Measurements from ENCODE around the gene SKOR1. TPM values are rescaled to one million over a fixed set of nuclear protein-coding genes. Genes with fewer than 3 reads are reported as not detected.

Gene SKOR1
- total and polyA plus RNA-seq, 2 of the 4 experiments (the other 2 are of a cell fraction), result 0.03 TPM; not detected in 1

- no peak overlapping the region for H3K9ac ChIP-seq (ENCODE audit: low read depth, low read length)
- no peaks in the 10 kb centered on the region for H3K36me3 ChIP-seq (ENCODE audit: control insufficient read depth, insufficient read depth, low read length)
- no peak overlapping the region for H4K8ac ChIP-seq (ENCODE audit: low read depth in 2 of 2, low read length in 2 of 2)
- H3K9me1 ChIP-seq (ENCODE audit: insufficient read depth, low read length), result no peaks in the 10 kb centered on the region
- in situ Hi-C loops (cut with MboI; ENCODE audit: low sequenced_read_pairs), result no loop called here
- H2AFZ ChIP-seq (replicated peaks; ENCODE audit: low read length, poor library complexity), result no peak overlapping the region
- ATAC-seq (ENCODE audit: low read depth) (peak; percentile 37), DNase-seq (peak; percentile 18)
- no peak overlapping the region for H3K56ac ChIP-seq (ENCODE audit: extremely low read depth, insufficient read depth, low read length)
- no peak overlapping the region for H2AK9ac ChIP-seq (replicated peaks; ENCODE audit: low read depth, low read length, poor library complexity)
- H3K27me3 ChIP-seq (ENCODE audit: control insufficient read depth, insufficient read depth, low read length), result peaks cover 4% of the 10 kb centered on the region
- no peak overlapping the region for H3K14ac ChIP-seq (replicated peaks; ENCODE audit: low read depth, low read length)
- dilution Hi-C loops (cut with HindIII; ENCODE audit: low sequenced_read_pairs, unreplicated experiment), result no loop called here
- H3K9me3 ChIP-seq (ENCODE audit: control insufficient read depth, insufficient read depth, low read length), result no peaks in the 10 kb centered on the region
- no CpG with 5 or more reads among the region's 4 CpGs for WGBS, 2 experiments (ENCODE audit: extremely low coverage in 2 of 2, insufficient read length in 1 of 2)
- H3K79me1 ChIP-seq (ENCODE audit: low read depth in 1 of 2, low read length in 2 of 2), result no peaks in the 10 kb centered on the region
- no peak overlapping the region for H4K5ac ChIP-seq (ENCODE audit: low read depth, low read length)
- H3K4me3 ChIP-seq (ENCODE audit: insufficient read depth, low read depth, low read length), result no peak overlapping the region
- H3K18ac ChIP-seq (ENCODE audit: low read depth, low read length), result no peak overlapping the region
- TF ChIP-seq, protein P1, sequence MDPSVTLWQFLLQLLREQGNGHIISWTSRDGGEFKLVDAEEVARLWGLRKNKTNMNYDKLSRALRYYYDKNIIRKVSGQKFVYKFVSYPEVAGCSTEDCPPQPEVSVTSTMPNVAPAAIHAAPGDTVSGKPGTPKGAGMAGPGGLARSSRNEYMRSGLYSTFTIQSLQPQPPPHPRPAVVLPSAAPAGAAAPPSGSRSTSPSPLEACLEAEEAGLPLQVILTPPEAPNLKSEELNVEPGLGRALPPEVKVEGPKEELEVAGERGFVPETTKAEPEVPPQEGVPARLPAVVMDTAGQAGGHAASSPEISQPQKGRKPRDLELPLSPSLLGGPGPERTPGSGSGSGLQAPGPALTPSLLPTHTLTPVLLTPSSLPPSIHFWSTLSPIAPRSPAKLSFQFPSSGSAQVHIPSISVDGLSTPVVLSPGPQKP (IDR thresholded peaks at IDR 0.05; ENCODE audit: borderline replicate concordance, low read depth, low read length), result no peak
- no peak for TF ChIP-seq CHD1 (IDR thresholded peaks at IDR 0.05; ENCODE audit: low read depth, low read length)
- TF ChIP-seq CEBPB (IDR thresholded peaks at IDR 0.05; ENCODE audit: low read depth, low read length), result peak; percentile 78
- no peak for TF ChIP-seq RCOR1 (IDR thresholded peaks at IDR 0.05; ENCODE audit: insufficient replicate concordance, low read length)
- TF ChIP-seq FOS (IDR thresholded peaks at IDR 0.05; ENCODE audit: low read depth, low read length), result no peak
- TF ChIP-seq MXI1 (IDR thresholded peaks at IDR 0.05; ENCODE audit: borderline replicate concordance, low read depth, low read length), result no peak
- H2BK5ac ChIP-seq (ENCODE audit: low read depth, low read length, poor library complexity, severe bottlenecking), result no peak overlapping the region
- intact Hi-C loops (cut with micrococcal nuclease), result no loop called here
- no peak overlapping the region for H2BK20ac ChIP-seq (ENCODE audit: low read depth, low read length)
- BruUV-seq (replicated peaks), result no TSS peak
- H4K91ac ChIP-seq (ENCODE audit: insufficient read depth, low read depth, low read length), result no peak overlapping the region
- H3K4me2 ChIP-seq (ENCODE audit: low read depth, low read length), result no peak overlapping the region
- no peak overlapping the region; the same call in 2 of the 3 replicates for H2BK15ac ChIP-seq (ENCODE audit: low read depth, low read length)
- H3K4ac ChIP-seq (ENCODE audit: low read depth, low read length), result no peak overlapping the region
- ChIA-PET POLR2A (ENCODE audit: unreplicated experiment) (interaction anchor here (0.7 kb wide), 1 partner anchor 250 kb away, joined by 7 read pairs; no protein-coding TSS in a partner anchor), CTCF (no interaction called here)
- H3K23ac ChIP-seq (ENCODE audit: low read depth, low read length), result no peak overlapping the region
- no peaks in the 10 kb centered on the region for H3K4me1 ChIP-seq (ENCODE audit: control insufficient read depth, insufficient read depth, low read length)
- H2BK120ac ChIP-seq (ENCODE audit: low read depth, low read length), result no peak overlapping the region
- no peaks in the 10 kb centered on the region for H4K20me1 ChIP-seq (ENCODE audit: insufficient read depth, low read length)
- no peak overlapping the region for H3K27ac ChIP-seq (ENCODE audit: insufficient read depth, low read length)
- no peak overlapping the region for H2AK5ac ChIP-seq (ENCODE audit: low read depth, low read length)
These were observed 25.8 kb downstream of the SKOR1 start for GRCh38 chr15:67850994-67851571.
